ENCODE results near the gene FOXA3.

- TF ChIP-seq CTCF (IDR thresholded peaks at IDR 0.05; ENCODE audit: poor library complexity), result no peak
- no peak for TF ChIP-seq EZH2phosphoT487 (IDR thresholded peaks at IDR 0.05; ENCODE audit: low read depth, severe bottlenecking, unreplicated experiment)
These were observed 53.4 kb downstream of the FOXA3 start for GRCh38 chr19:45917421-45918091.
